Measurements from ENCODE around the gene STK11.

The STK11 gene

DNA sequence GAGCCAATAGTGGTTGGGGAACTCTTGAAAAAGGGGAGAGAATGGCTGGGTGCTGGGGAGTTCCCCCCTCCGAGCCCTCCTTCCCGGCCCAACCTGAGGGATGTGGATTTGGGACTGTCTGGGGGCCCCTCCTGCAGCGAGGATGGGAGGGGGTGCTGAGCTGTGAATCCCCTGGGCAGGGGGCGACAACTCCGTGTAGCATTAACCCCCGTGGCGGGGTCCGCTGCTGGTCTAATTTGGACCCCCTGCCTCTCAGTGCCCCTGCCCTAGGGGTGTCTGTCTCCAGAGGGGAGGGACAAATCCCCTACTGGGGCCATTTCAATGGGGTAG is 52.5 kb downstream of the STK11 start:
- Histone ChIP-seq H3K9me3 (ENCODE audit: control extremely low read depth in 1 of 5, control insufficient read depth in 4 of 5, insufficient read depth in 2 of 5, low read depth in 1 of 5, low read length in 4 of 5) (no peaks in the 10 kb centered on the region), H3K27me3 (replicated peaks in 2 of 5; ENCODE audit: control insufficient read depth in 4 of 5, insufficient read depth in 5 of 5, low read length in 4 of 5) (no peaks in the 10 kb centered on the region), H3K4me1 (ENCODE audit: control extremely low read depth in 1 of 4, control insufficient read depth in 4 of 4, insufficient read depth in 4 of 4, low read length in 3 of 4) (peaks cover 0 to 95% (median 85%) of the 10 kb centered on the region in 4 experiments), H3K36me3 (ENCODE audit: control insufficient read depth in 4 of 4, insufficient read depth in 4 of 4, low read length in 3 of 4) (peaks cover 3 to 46% (median 31%) of the 10 kb centered on the region in 4 experiments), H3K27ac (ENCODE audit: insufficient read depth in 1 of 2, low read depth in 1 of 2, low read length in 2 of 2, poor library complexity in 1 of 2, severe bottlenecking in 2 of 2) (peak overlapping the region in 1 of 2 experiments; percentile 43), H3K4me3 (ENCODE audit: control insufficient read depth in 1 of 7, extremely low read depth in 1 of 7, insufficient read depth in 4 of 7, low read depth in 2 of 7, low read length in 6 of 7) (no peak overlapping the region)
- ChIA-PET CTCF (interaction anchor here (0.6 to 17.7 kb wide), 4 partner anchors 7 to 394 kb away, joined by 3 to 268 read pairs (median 32); no protein-coding TSS in a partner anchor), POLR2A (interaction anchor here (1.8 kb wide), 1 partner anchor 14 kb away, joined by 6 read pairs; no protein-coding TSS in a partner anchor)
- DNase-seq: no peak
- WGBS (ENCODE audit: insufficient coverage): 89% methylated on average over 5 of the region's 8 CpGs

GRCh38 chr19:1258707-1259205 is 53.2 kb downstream of the STK11 start:
- peak overlapping the region in 5 of 7 experiments; percentile 19 to 85 (median 46) for H3K4me3 ChIP-seq (ENCODE audit: control insufficient read depth in 1 of 7, extremely low read depth in 1 of 7, insufficient read depth in 4 of 7, low read depth in 2 of 7, low read length in 6 of 7)
- POLR2A ChIA-PET: interaction anchor here (1.2 to 1.8 kb wide), 2 partner anchors 10 to 14 kb away, joined by 6 to 8 read pairs; partner anchors contain the start of gene CIRBP

DNA sequence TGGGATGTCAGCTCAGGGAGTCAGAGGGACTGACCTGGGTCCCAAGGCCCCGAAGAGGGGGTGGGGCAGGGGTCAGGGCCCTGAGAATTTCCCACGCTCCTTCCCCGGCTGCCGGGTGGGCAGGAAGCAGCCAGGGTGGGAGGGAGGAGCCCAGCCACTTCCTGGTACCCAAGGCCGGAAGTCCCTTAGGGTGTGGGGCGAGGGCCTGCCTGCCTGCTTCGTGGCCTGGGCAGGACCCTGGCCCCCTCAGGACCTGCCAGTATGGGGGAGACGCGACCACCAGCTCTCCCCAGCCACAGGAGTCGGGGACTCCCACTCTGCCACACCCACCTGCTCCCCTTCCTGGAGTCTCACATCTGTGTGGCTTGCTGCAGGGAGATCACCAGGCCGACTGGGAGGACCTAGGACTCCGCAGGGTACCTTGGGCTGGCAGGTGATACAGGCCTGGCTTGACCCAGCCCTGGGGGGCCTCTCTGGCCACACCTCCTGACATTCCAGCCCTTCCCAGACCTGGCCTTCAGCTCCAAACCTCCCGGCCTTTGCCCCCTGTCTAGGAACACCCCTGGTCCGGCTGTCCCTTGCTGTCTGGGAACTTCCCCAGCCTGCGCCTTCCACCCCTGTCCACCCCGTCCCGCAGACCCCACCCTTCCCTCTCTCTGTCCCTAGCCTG is 53.8 kb downstream of the STK11 start:
- Histone ChIP-seq H3K27ac (ENCODE audit: insufficient read depth in 1 of 2, low read depth in 1 of 2, low read length in 2 of 2, poor library complexity in 1 of 2, severe bottlenecking in 2 of 2) (peak overlapping the region; percentile 7 to 68), H3K4me3 (ENCODE audit: control insufficient read depth in 1 of 7, extremely low read depth in 1 of 7, insufficient read depth in 4 of 7, low read depth in 2 of 7, low read length in 6 of 7) (peak overlapping the region in 6 of 7 experiments; percentile 15 to 85 (median 33)), H3K9me3 (ENCODE audit: control extremely low read depth in 1 of 5, control insufficient read depth in 4 of 5, insufficient read depth in 2 of 5, low read depth in 1 of 5, low read length in 4 of 5) (no peaks in the 10 kb centered on the region), H3K36me3 (ENCODE audit: control insufficient read depth in 4 of 4, insufficient read depth in 4 of 4, low read length in 3 of 4) (peaks cover 3 to 38% (median 28%) of the 10 kb centered on the region in 4 experiments), H3K27me3 (replicated peaks in 2 of 5; ENCODE audit: control insufficient read depth in 4 of 5, insufficient read depth in 5 of 5, low read length in 4 of 5) (no peaks in the 10 kb centered on the region), H3K4me1 (ENCODE audit: control extremely low read depth in 1 of 4, control insufficient read depth in 4 of 4, insufficient read depth in 4 of 4, low read length in 3 of 4) (peaks cover 0 to 86% (median 75%) of the 10 kb centered on the region in 4 experiments)
- 7% methylated on average over 16 of the region's 17 CpGs for WGBS (ENCODE audit: insufficient coverage)
- ChIA-PET CTCF (interaction anchor here (1.5 to 17.7 kb wide), 2 partner anchors 10 to 14 kb away, joined by 5 to 268 read pairs; partner anchors contain the start of gene CIRBP), POLR2A (interaction anchor here (1.2 to 1.8 kb wide), 2 partner anchors 10 to 15 kb away, joined by 6 to 8 read pairs; partner anchors contain the start of gene CIRBP)
- DNase-seq: peak in 2 of 3 donors; percentile 79 to 87

More at GRCh38 chr19:1258707-1259205, 53.2 kb downstream of the STK11 start:
- Histone ChIP-seq H3K4me1 (ENCODE audit: control extremely low read depth in 1 of 4, control insufficient read depth in 4 of 4, insufficient read depth in 4 of 4, low read length in 3 of 4) (peaks cover 0 to 92% (median 81%) of the 10 kb centered on the region in 4 experiments), H3K27ac (ENCODE audit: insufficient read depth in 1 of 2, low read depth in 1 of 2, low read length in 2 of 2, poor library complexity in 1 of 2, severe bottlenecking in 2 of 2) (peak overlapping the region in 1 of 2 experiments; percentile 68), H3K36me3 (ENCODE audit: control insufficient read depth in 4 of 4, insufficient read depth in 4 of 4, low read length in 3 of 4) (peaks cover 3 to 44% (median 31%) of the 10 kb centered on the region in 4 experiments), H3K27me3 (replicated peaks in 2 of 5; ENCODE audit: control insufficient read depth in 4 of 5, insufficient read depth in 5 of 5, low read length in 4 of 5) (no peaks in the 10 kb centered on the region), H3K9me3 (ENCODE audit: control extremely low read depth in 1 of 5, control insufficient read depth in 4 of 5, insufficient read depth in 2 of 5, low read depth in 1 of 5, low read length in 4 of 5) (no peaks in the 10 kb centered on the region)
- WGBS (ENCODE audit: insufficient coverage): 5% methylated on average over 5 of the region's 15 CpGs
- CTCF ChIA-PET: interaction anchor here (0.6 to 17.7 kb wide), 5 partner anchors 6 to 395 kb away, joined by 3 to 268 read pairs (median 5); partner anchors contain the start of gene CIRBP
- DNase-seq: no peak

GRCh38 chr19:1259876-1260748 is 54.5 kb downstream of the STK11 start:
- ChIA-PET CTCF (interaction anchor here (1.5 to 17.7 kb wide), 2 partner anchors 9 to 15 kb away, joined by 5 to 268 read pairs; partner anchors contain the start of gene CIRBP), POLR2A (interaction anchor here (1.2 to 2.3 kb wide), 4 partner anchors 9 to 16 kb away, joined by 6 to 9 read pairs (median 8); partner anchors contain the start of gene CIRBP)
- Histone ChIP-seq H3K4me3 (ENCODE audit: control insufficient read depth in 1 of 7, extremely low read depth in 1 of 7, insufficient read depth in 4 of 7, low read depth in 2 of 7, low read length in 6 of 7) (peak overlapping the region in 5 of 7 experiments; percentile 3 to 85 (median 51)), H3K9me3 (ENCODE audit: control extremely low read depth in 1 of 5, control insufficient read depth in 4 of 5, insufficient read depth in 2 of 5, low read depth in 1 of 5, low read length in 4 of 5) (no peaks in the 10 kb centered on the region), H3K4me1 (ENCODE audit: control extremely low read depth in 1 of 4, control insufficient read depth in 4 of 4, insufficient read depth in 4 of 4, low read length in 3 of 4) (peaks cover 0 to 80% (median 69%) of the 10 kb centered on the region in 4 experiments), H3K36me3 (ENCODE audit: control insufficient read depth in 4 of 4, insufficient read depth in 4 of 4, low read length in 3 of 4) (peaks cover 3 to 30% (median 22%) of the 10 kb centered on the region in 4 experiments), H3K27me3 (replicated peaks in 2 of 5; ENCODE audit: control insufficient read depth in 4 of 5, insufficient read depth in 5 of 5, low read length in 4 of 5) (no peaks in the 10 kb centered on the region), H3K27ac (ENCODE audit: insufficient read depth in 1 of 2, low read depth in 1 of 2, low read length in 2 of 2, poor library complexity in 1 of 2, severe bottlenecking in 2 of 2) (peak overlapping the region; percentile 7 to 68)
- 9% methylated on average over 13 of the region's 33 CpGs for WGBS (ENCODE audit: insufficient coverage)
- peak in 2 of 3 donors; percentile 55 to 73 for DNase-seq

GRCh38 chr19:1260749-1261537 is 55.4 kb downstream of the STK11 start:
- DNase-seq: peak; percentile 95 to 98 (median 96)
- H3K36me3 ChIP-seq (ENCODE audit: control insufficient read depth in 4 of 4, insufficient read depth in 4 of 4, low read length in 3 of 4): peaks cover 3 to 22% (median 14%) of the 10 kb centered on the region in 4 experiments
- no peaks in the 10 kb centered on the region for H3K27me3 ChIP-seq (replicated peaks in 2 of 5; ENCODE audit: control insufficient read depth in 4 of 5, insufficient read depth in 5 of 5, low read length in 4 of 5)
- H3K4me3 ChIP-seq (ENCODE audit: control insufficient read depth in 1 of 7, extremely low read depth in 1 of 7, insufficient read depth in 4 of 7, low read depth in 2 of 7, low read length in 6 of 7): peak overlapping the region; percentile 35 to 85 (median 74)
- WGBS (ENCODE audit: insufficient coverage): 0% methylated on average over 66 of the region's 83 CpGs
- H3K4me1 ChIP-seq (ENCODE audit: control extremely low read depth in 1 of 4, control insufficient read depth in 4 of 4, insufficient read depth in 4 of 4, low read length in 3 of 4): peaks cover 0 to 79% (median 69%) of the 10 kb centered on the region in 4 experiments
- peak overlapping the region; percentile 66 to 86 for H3K27ac ChIP-seq (ENCODE audit: insufficient read depth in 1 of 2, low read depth in 1 of 2, low read length in 2 of 2, poor library complexity in 1 of 2, severe bottlenecking in 2 of 2)
- no peaks in the 10 kb centered on the region for H3K9me3 ChIP-seq (ENCODE audit: control extremely low read depth in 1 of 5, control insufficient read depth in 4 of 5, insufficient read depth in 2 of 5, low read depth in 1 of 5, low read length in 4 of 5)
- CTCF ChIA-PET: interaction anchor here (7.3 to 17.7 kb wide), 2 partner anchors 6 to 16 kb away, joined by 60 to 268 read pairs; no protein-coding TSS in a partner anchor
- POLR2A ChIA-PET: interaction anchor here (1.4 to 2.3 kb wide), 4 partner anchors 8 to 17 kb away, joined by 4 to 9 read pairs (median 8); partner anchors contain the start of gene CIRBP

GRCh38 chr19:1261538-1261797 is 55.9 kb downstream of the STK11 start:
- H3K27ac ChIP-seq (ENCODE audit: insufficient read depth in 1 of 2, low read depth in 1 of 2, low read length in 2 of 2, poor library complexity in 1 of 2, severe bottlenecking in 2 of 2): peak overlapping the region; percentile 66 to 86
- peak overlapping the region; percentile 35 to 85 (median 74) for H3K4me3 ChIP-seq (ENCODE audit: control insufficient read depth in 1 of 7, extremely low read depth in 1 of 7, insufficient read depth in 4 of 7, low read depth in 2 of 7, low read length in 6 of 7)
- peak in 2 of 3 donors; percentile 76 to 79 for DNase-seq
- POLR2A ChIA-PET: interaction anchor here (1.4 to 2.3 kb wide), 4 partner anchors 8 to 17 kb away, joined by 4 to 9 read pairs (median 8); partner anchors contain the start of gene CIRBP
- CTCF ChIA-PET: interaction anchor here (7.3 to 17.7 kb wide), 2 partner anchors 7 to 17 kb away, joined by 60 to 268 read pairs; no protein-coding TSS in a partner anchor
- H3K27me3 ChIP-seq (replicated peaks in 2 of 5; ENCODE audit: control insufficient read depth in 4 of 5, insufficient read depth in 5 of 5, low read length in 4 of 5): no peaks in the 10 kb centered on the region
- H3K36me3 ChIP-seq (ENCODE audit: control insufficient read depth in 4 of 4, insufficient read depth in 4 of 4, low read length in 3 of 4): peaks cover 2 to 19% (median 12%) of the 10 kb centered on the region in 4 experiments
- H3K4me1 ChIP-seq (ENCODE audit: control extremely low read depth in 1 of 4, control insufficient read depth in 4 of 4, insufficient read depth in 4 of 4, low read length in 3 of 4): peaks cover 0 to 82% (median 74%) of the 10 kb centered on the region in 4 experiments
- 2% methylated on average over 12 of the region's 14 CpGs for WGBS (ENCODE audit: insufficient coverage)
- no peaks in the 10 kb centered on the region for H3K9me3 ChIP-seq (ENCODE audit: control extremely low read depth in 1 of 5, control insufficient read depth in 4 of 5, insufficient read depth in 2 of 5, low read depth in 1 of 5, low read length in 4 of 5)
